Peyer's patch (tissue), 4 donors: ENCODE measurements around the gene ADAT3.

ENCODE experiments used
- POLR2A ChIP-seq, 2 donors: fragments of 450-650 bp; IDR thresholded peaks; one replicate each; pipeline ENCODE4 v1.5.1; 2017; ENCODE audit warnings: antibody characterized with exemption in 2 of 2, mild to moderate bottlenecking in 2 of 2, moderate library complexity in 2 of 2
- TF ChIP-seq, protein P1 (sequence below), 6 experiments: fragments of 450-650 bp in 4 of 6; fragments of 200-600 bp in 2 of 6; sonication (generic) in 1 of 6; IDR thresholded peaks; one replicate each; pipeline ENCODE4 v1.5.1; 2017 to 2019; ENCODE audit warnings: antibody characterized with exemption in 6 of 6, mild to moderate bottlenecking in 3 of 6, moderate library complexity in 1 of 6

DNA sequence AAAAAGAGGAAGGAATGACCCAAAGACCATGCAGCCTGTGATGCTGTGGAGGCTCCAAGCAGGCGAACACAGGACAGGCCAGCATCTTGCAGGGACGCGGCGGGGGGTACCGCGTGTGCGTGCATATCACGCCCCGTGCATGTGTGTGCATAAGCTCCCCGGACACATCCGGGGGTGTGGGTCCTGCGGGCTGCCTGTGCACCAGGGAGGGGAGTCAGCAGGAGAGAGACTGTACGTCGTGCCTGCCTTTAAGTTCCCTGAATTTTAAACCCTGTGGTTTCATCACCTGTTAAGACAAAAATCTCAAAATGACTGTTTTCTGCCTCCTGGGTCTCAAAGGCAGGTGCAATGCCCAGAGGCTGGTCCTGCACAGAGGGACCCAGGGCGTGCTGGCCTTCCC is 16.6 kb downstream of the ADAT3 start:
- TF ChIP-seq POLR2A (IDR thresholded peaks at IDR 0.05) = no peak
- TF ChIP-seq, protein P1, sequence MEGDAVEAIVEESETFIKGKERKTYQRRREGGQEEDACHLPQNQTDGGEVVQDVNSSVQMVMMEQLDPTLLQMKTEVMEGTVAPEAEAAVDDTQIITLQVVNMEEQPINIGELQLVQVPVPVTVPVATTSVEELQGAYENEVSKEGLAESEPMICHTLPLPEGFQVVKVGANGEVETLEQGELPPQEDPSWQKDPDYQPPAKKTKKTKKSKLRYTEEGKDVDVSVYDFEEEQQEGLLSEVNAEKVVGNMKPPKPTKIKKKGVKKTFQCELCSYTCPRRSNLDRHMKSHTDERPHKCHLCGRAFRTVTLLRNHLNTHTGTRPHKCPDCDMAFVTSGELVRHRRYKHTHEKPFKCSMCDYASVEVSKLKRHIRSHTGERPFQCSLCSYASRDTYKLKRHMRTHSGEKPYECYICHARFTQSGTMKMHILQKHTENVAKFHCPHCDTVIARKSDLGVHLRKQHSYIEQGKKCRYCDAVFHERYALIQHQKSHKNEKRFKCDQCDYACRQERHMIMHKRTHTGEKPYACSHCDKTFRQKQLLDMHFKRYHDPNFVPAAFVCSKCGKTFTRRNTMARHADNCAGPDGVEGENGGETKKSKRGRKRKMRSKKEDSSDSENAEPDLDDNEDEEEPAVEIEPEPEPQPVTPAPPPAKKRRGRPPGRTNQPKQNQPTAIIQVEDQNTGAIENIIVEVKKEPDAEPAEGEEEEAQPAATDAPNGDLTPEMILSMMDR (IDR thresholded peaks at IDR 0.05) = no peak
